H9 (cell line): ENCODE measurements around the gene EIF4E3. TPM values are rescaled to one million over a fixed set of nuclear protein-coding genes. Genes with fewer than 3 reads are reported as not detected.

Experiments used
- DNase-seq: peaks from one replicate; pipeline ENCODE4 v3.0.0-alpha.2; 2017
- H2AFZ ChIP-seq: one replicate; pipeline ENCODE4 v1.6.1; 2013; ENCODE audit warnings: mild to moderate bottlenecking, low read length, control low read depth, moderate library complexity
- H2AK5ac ChIP-seq: 2 replicates; pipeline ENCODE4 v1.6.1; 2013; ENCODE audit warnings: low read length, control low read depth, mixed read lengths; ENCODE audit not compliant: insufficient read length
- H2BK120ac ChIP-seq: one replicate; pipeline ENCODE4 v1.6.1; 2013; ENCODE audit warnings: low read depth, mild to moderate bottlenecking, low read length, control low read depth, inconsistent platforms; ENCODE audit not compliant: poor library complexity, severe bottlenecking
- H2BK12ac ChIP-seq: 2 replicates; pipeline ENCODE4 v1.6.1; 2013; ENCODE audit warnings: low read length, control low read depth, mixed read lengths, low read depth; ENCODE audit not compliant: insufficient read length
- H2BK15ac ChIP-seq: 2 replicates; pipeline ENCODE4 v1.6.1; 2013; ENCODE audit warnings: low read depth, low read length, control low read depth
- H2BK20ac ChIP-seq: one replicate; pipeline ENCODE4 v1.6.1; 2013; ENCODE audit warnings: low read depth, mild to moderate bottlenecking, low read length, control low read depth, inconsistent platforms; ENCODE audit not compliant: poor library complexity, severe bottlenecking
- H2BK5ac ChIP-seq: 2 replicates; pipeline ENCODE4 v1.6.1; 2013; ENCODE audit warnings: low read length, control low read depth, mixed read lengths; ENCODE audit not compliant: insufficient read length
- H3K14ac ChIP-seq: 2 replicates; pipeline ENCODE4 v1.6.1; 2013; ENCODE audit warnings: low read length, control low read depth; ENCODE audit not compliant: insufficient read depth
- H3K18ac ChIP-seq: 2 replicates; pipeline ENCODE4 v1.6.1; 2013; ENCODE audit warnings: low read depth, mild to moderate bottlenecking, mixed read lengths, low read length, control low read depth; ENCODE audit not compliant: insufficient read length
- H3K23ac ChIP-seq: 2 replicates; pipeline ENCODE4 v1.6.1; 2013; ENCODE audit warnings: low read length, control low read depth, mixed read lengths, low read depth; ENCODE audit not compliant: insufficient read length
- H3K23me2 ChIP-seq: 2 replicates; pipeline ENCODE4 v1.6.1; 2013; ENCODE audit warnings: low read depth, mild to moderate bottlenecking, mixed read lengths, low read length, control low read depth; ENCODE audit not compliant: insufficient read length, poor library complexity, severe bottlenecking
- H3K27ac ChIP-seq: 2 replicates; pipeline ENCODE4 v1.5.1; 2013; ENCODE audit warnings: low read length, control low read depth, mixed read lengths, low read depth; ENCODE audit not compliant: insufficient read length
- H3K27me3 ChIP-seq: 2 replicates; pipeline ENCODE4 v1.6.1; 2013; ENCODE audit warnings: low read length, control low read depth, inconsistent platforms; ENCODE audit not compliant: insufficient read depth
- H3K4ac ChIP-seq: 2 replicates; pipeline ENCODE4 v1.6.1; 2013; ENCODE audit warnings: low read depth, mild to moderate bottlenecking, control low read depth, inconsistent platforms, low read length, moderate library complexity
- H3K4me1 ChIP-seq: 2 replicates; pipeline ENCODE4 v1.6.1; 2013; ENCODE audit warnings: low read length, control low read depth, inconsistent platforms; ENCODE audit not compliant: insufficient read depth
- H3K4me2 ChIP-seq: 2 replicates; pipeline ENCODE4 v1.6.1; 2013; ENCODE audit warnings: low read length, control low read depth, mixed read lengths; ENCODE audit not compliant: insufficient read length, insufficient read depth
- H3K56ac ChIP-seq: 2 replicates; pipeline ENCODE4 v1.6.1; 2013; ENCODE audit warnings: low read depth, mild to moderate bottlenecking, mixed read lengths, low read length, control low read depth; ENCODE audit not compliant: insufficient read length
- H3K79me1 ChIP-seq: 2 replicates; pipeline ENCODE4 v1.6.1; 2013; ENCODE audit warnings: low read depth, mild to moderate bottlenecking, moderate library complexity, low read length, control low read depth, inconsistent platforms; ENCODE audit not compliant: insufficient read depth, poor library complexity, severe bottlenecking
- H3K79me2 ChIP-seq: 2 replicates; pipeline ENCODE4 v1.6.1; 2013; ENCODE audit warnings: low read length, control low read depth, inconsistent platforms; ENCODE audit not compliant: insufficient read depth
- H3K9ac ChIP-seq: 2 replicates; pipeline ENCODE4 v1.6.1; 2013; ENCODE audit warnings: low read length, control low read depth, mixed read lengths; ENCODE audit not compliant: insufficient read length; ENCODE audit errors: extremely low read depth
- H3K9me3 ChIP-seq: one replicate; pipeline ENCODE4 v1.6.1; 2013; ENCODE audit warnings: low read depth, low read length, inconsistent platforms; ENCODE audit not compliant: control insufficient read depth
- H3T11ph ChIP-seq: one replicate; pipeline ENCODE4 v1.6.1; 2013; ENCODE audit warnings: mild to moderate bottlenecking, low read length, control low read depth, inconsistent platforms
- H4K20me1 ChIP-seq: one replicate; pipeline ENCODE4 v1.6.1; 2013; ENCODE audit not compliant: control insufficient read depth, insufficient read length, insufficient read depth
- H4K5ac ChIP-seq: 2 replicates; pipeline ENCODE4 v1.6.1; 2013; ENCODE audit warnings: low read depth, mild to moderate bottlenecking, mixed read lengths, low read length, control low read depth; ENCODE audit not compliant: insufficient read length
- H4K8ac ChIP-seq: replicated peaks from 2 replicates; pipeline ENCODE4 v1.6.1; 2013; ENCODE audit warnings: low read length, control low read depth, mixed read lengths, low read depth; ENCODE audit not compliant: insufficient read length
- H4K91ac ChIP-seq: 2 replicates; pipeline ENCODE4 v1.6.1; 2013; ENCODE audit warnings: low read depth, mild to moderate bottlenecking, moderate library complexity, mixed read lengths, low read length, control low read depth; ENCODE audit not compliant: insufficient read length
- H3K27ac Mint-ChIP-seq, 3 experiments: 2 replicates in 2 of 3; 3 replicates in 1 of 3; pipeline ENCODE4 v1.8.0; 2020 to 2021; ENCODE audit warnings: mixed read lengths in 3 of 3, mild to moderate bottlenecking in 1 of 3, moderate library complexity in 1 of 3
- H3K27me3 Mint-ChIP-seq: 2 replicates; pipeline ENCODE4 v1.8.0; 2021; ENCODE audit warnings: low read depth, mild to moderate bottlenecking, moderate library complexity, mixed read lengths
- H3K36me3 Mint-ChIP-seq, 3 experiments: 2 replicates in 2 of 3; 3 replicates in 1 of 3; pipeline ENCODE4 v1.8.0; 2020 to 2021; ENCODE audit warnings: low read depth in 3 of 3, mixed read lengths in 3 of 3; ENCODE audit not compliant: insufficient read depth in 1 of 3
- H3K4me1 Mint-ChIP-seq, 2 experiments: 2 replicates each; pipeline ENCODE4 v1.8.0; 2020; ENCODE audit warnings: mixed read lengths in 2 of 2
- H3K4me3 Mint-ChIP-seq, 2 experiments: 2 replicates in 1 of 2; 3 replicates in 1 of 2; pipeline ENCODE4 v1.8.0; 2020 to 2021; ENCODE audit warnings: mild to moderate bottlenecking in 2 of 2, mixed read lengths in 2 of 2, moderate library complexity in 1 of 2
- H3K9me3 Mint-ChIP-seq, 2 experiments: 2 replicates in 1 of 2; 3 replicates in 1 of 2; pipeline ENCODE4 v1.8.0; 2020; ENCODE audit warnings: mild to moderate bottlenecking in 2 of 2, mixed read lengths in 2 of 2, moderate library complexity in 1 of 2
- CTCF ChIP-seq: fragments of 200-600 bp; sonication (generic); conservative IDR thresholded peaks from 3 replicates; pipeline ENCODE4 v1.8.0; 2021; ENCODE audit warnings: antibody characterized with exemption, mild to moderate bottlenecking
- WGBS: extraction: QIAGEN DNeasy Blood & Tissue Kit; methylation state at CpG from one replicate; pipeline ENCODE4 v1.1.7; 2013; ENCODE audit warnings: missing lambda C conversion rate, low lambda C conversion rate, mixed read lengths; ENCODE audit not compliant: insufficient read length; ENCODE audit errors: extremely low coverage; 5-methylcytosine and 5-hydroxymethylcytosine counted together
- total RNA-seq: library from RNA; stranded (reverse); gene quantifications from 2 replicates; pipeline ENCODE4 v1.2.1, GENCODE V29; 2021

The EIF4E3 gene
- total RNA-seq, 1 experiment from 2014 or later: 12.9 TPM

GRCh38 chr3:71689291-71689690, 35.9 kb downstream of the EIF4E3 start:
- H2BK12ac ChIP-seq: no peak overlapping the region
- H3K79me2 ChIP-seq: no peaks in the 10 kb centered on the region
- Mint-ChIP-seq H3K36me3 (peaks cover 3 to 7% (median 7%) of the 10 kb centered on the region in 3 experiments), H3K27ac (peak overlapping the region in 2 of 3 experiments; percentile 11 to 76; a peak in 2 of 7 replicates), H3K4me3 (no peak overlapping the region), H3K4me1 (peaks cover 42 to 49% of the 10 kb centered on the region in 2 experiments), H3K27me3 (no peaks in the 10 kb centered on the region), H3K9me3 (peaks cover 0 to 3% of the 10 kb centered on the region in 2 experiments; a peak in 2 of 5 replicates)
- no peak overlapping the region for H3K4me2 ChIP-seq
- no peak overlapping the region for H3T11ph ChIP-seq
- H3K18ac ChIP-seq: no peak overlapping the region
- no peak overlapping the region for H2AFZ ChIP-seq
- no peaks in the 10 kb centered on the region for H3K79me1 ChIP-seq
- no peak for DNase-seq
- no peak overlapping the region for H3K23ac ChIP-seq
- no peak overlapping the region for H4K5ac ChIP-seq
- no peak overlapping the region for H2BK5ac ChIP-seq
- H4K20me1 ChIP-seq: no peaks in the 10 kb centered on the region
- H4K91ac ChIP-seq: no peak overlapping the region
- no peak overlapping the region for H3K9ac ChIP-seq
- H2BK20ac ChIP-seq: no peak overlapping the region
- H3K4me1 ChIP-seq: peaks cover 2% of the 10 kb centered on the region; the same call in 1 of the 2 replicates
- H3K56ac ChIP-seq: no peak overlapping the region
- H3K4ac ChIP-seq: no peak overlapping the region
- H3K14ac ChIP-seq: no peak overlapping the region
- no peak overlapping the region for H3K27ac ChIP-seq
- H2AK5ac ChIP-seq: no peak overlapping the region
- no peak overlapping the region for H2BK15ac ChIP-seq
- H3K23me2 ChIP-seq: no peaks in the 10 kb centered on the region
- no peaks in the 10 kb centered on the region for H3K9me3 ChIP-seq
- peak; percentile 22; the same call in 1 of the 3 replicates for TF ChIP-seq CTCF
- no peak overlapping the region for H2BK120ac ChIP-seq
- WGBS: no CpG with 5 or more reads among the region's 3 CpGs
- no peak overlapping the region for H4K8ac ChIP-seq
- no peaks in the 10 kb centered on the region for H3K27me3 ChIP-seq
